DND-41 (cell line): ENCODE results near the gene FAM107B.

ENCODE experiments used
- ATAC-seq: fragments of 200-7000 bp; cut with Tn5 transposase; 3 replicates; pipeline ENCODE4 v1.9.1; 2021; ENCODE audit warnings: low read depth; ENCODE audit not compliant: insufficient read depth
- DNase-seq: peaks from one replicate; pipeline ENCODE4 v3.0.0-alpha.2; 2020
- H2AFZ ChIP-seq: 2 replicates; pipeline ENCODE4 v1.6.0; 2012; ENCODE audit warnings: low read depth, low read length
- H3K27ac ChIP-seq: 2 replicates; pipeline ENCODE4 v1.5.1; 2012; ENCODE audit warnings: low read length, inconsistent platforms
- H3K27me3 ChIP-seq: fragments of 200-600 bp; sonication (generic); 2 replicates; pipeline ENCODE4 v1.6.0; 2012; ENCODE audit warnings: low read length, mild to moderate bottlenecking, inconsistent platforms; ENCODE audit not compliant: insufficient read depth, poor library complexity
- H3K36me3 ChIP-seq: 2 replicates; pipeline ENCODE4 v1.5.1; 2012; ENCODE audit warnings: low read length, inconsistent platforms; ENCODE audit not compliant: insufficient read depth
- H3K4me1 ChIP-seq: 2 replicates; pipeline ENCODE4 v1.5.1; 2012; ENCODE audit warnings: mild to moderate bottlenecking, low read length; ENCODE audit not compliant: insufficient read depth
- H3K4me2 ChIP-seq: 2 replicates; pipeline ENCODE4 v1.6.0; 2012; ENCODE audit warnings: mild to moderate bottlenecking, moderate library complexity, low read length, inconsistent platforms; ENCODE audit not compliant: insufficient read depth
- H3K4me3 ChIP-seq, 2 experiments: fragments of 200-600 bp in 1 of 2; shearing (Covaris generic) in 1 of 2; 2 replicates each; pipeline ENCODE4 v1.5.1; 2012 to 2016; ENCODE audit warnings: inconsistent platforms in 2 of 2, low read length in 2 of 2, mild to moderate bottlenecking in 2 of 2, low read depth in 1 of 2, moderate library complexity in 1 of 2
- H3K79me2 ChIP-seq: 2 replicates; pipeline ENCODE4 v1.6.0; 2012; ENCODE audit warnings: low read length, inconsistent platforms; ENCODE audit not compliant: insufficient read depth
- H3K9ac ChIP-seq: 2 replicates; pipeline ENCODE4 v1.6.0; 2012; ENCODE audit warnings: low read depth, mild to moderate bottlenecking, inconsistent platforms, low read length, moderate library complexity
- H3K9me3 ChIP-seq: 2 replicates; pipeline ENCODE4 v1.5.1; 2012; ENCODE audit warnings: low read length, moderate library complexity, mild to moderate bottlenecking, inconsistent platforms; ENCODE audit not compliant: insufficient read depth, severe bottlenecking
- H4K20me1 ChIP-seq: 2 replicates; pipeline ENCODE4 v1.6.0; 2012; ENCODE audit warnings: low read length; ENCODE audit not compliant: insufficient read depth
- CTCF ChIP-seq: IDR thresholded peaks from 2 replicates; pipeline ENCODE4 v1.5.1; 2012; ENCODE audit warnings: borderline replicate concordance, low read length, moderate library complexity, mild to moderate bottlenecking; ENCODE audit not compliant: poor library complexity, severe bottlenecking; ENCODE audit errors: extremely low read depth
- EZH2 ChIP-seq: IDR thresholded peaks from 3 replicates; pipeline ENCODE4 v1.6.1; 2012; ENCODE audit warnings: borderline replicate concordance, low read depth, mild to moderate bottlenecking, moderate library complexity, low read length, inconsistent platforms; ENCODE audit not compliant: severe bottlenecking

The FAM107B gene

GRCh38 chr10:14547816-14548215 lies 226.9 kb downstream of the FAM107B start:
- Histone ChIP-seq H3K27ac (no peak overlapping the region), H3K4me1 (no peaks in the 10 kb centered on the region), H3K27me3 (peaks cover 3% of the 10 kb centered on the region), H3K9ac (no peak overlapping the region), H3K36me3 (no peaks in the 10 kb centered on the region), H3K79me2 (no peaks in the 10 kb centered on the region), H3K9me3 (no peaks in the 10 kb centered on the region), H2AFZ (no peak overlapping the region), H3K4me2 (no peak overlapping the region), H3K4me3 (no peak overlapping the region), H4K20me1 (no peaks in the 10 kb centered on the region)
- no peak for DNase-seq
- TF ChIP-seq EZH2 (no peak), CTCF (peak; percentile 37)
- ATAC-seq, result no peak; the same call in 2 of the 3 replicates

- no peak overlapping the region for H3K9ac ChIP-seq
- H3K9me3 ChIP-seq, result no peaks in the 10 kb centered on the region
- DNase-seq (no peak), ATAC-seq (no peak)
- TF ChIP-seq CTCF (no peak), EZH2 (no peak)
- peaks cover 3% of the 10 kb centered on the region for H3K27me3 ChIP-seq
- H3K4me3 ChIP-seq, result no peak overlapping the region
- no peaks in the 10 kb centered on the region for H3K4me1 ChIP-seq
- H2AFZ ChIP-seq, result no peak overlapping the region
- H4K20me1 ChIP-seq, result no peaks in the 10 kb centered on the region
- no peaks in the 10 kb centered on the region for H3K79me2 ChIP-seq
- H3K4me2 ChIP-seq, result no peak overlapping the region
- H3K36me3 ChIP-seq, result no peaks in the 10 kb centered on the region
- H3K27ac ChIP-seq, result no peak overlapping the region
Measured at GRCh38 chr10:14545827-14546226, 228.9 kb downstream of the FAM107B start.

GRCh38 chr10:14543904-14544210 lies 230.8 kb downstream of the FAM107B start:
- Histone ChIP-seq H2AFZ (no peak overlapping the region), H3K9ac (no peak overlapping the region), H3K36me3 (no peaks in the 10 kb centered on the region), H3K9me3 (no peaks in the 10 kb centered on the region), H3K4me3 (no peak overlapping the region), H3K27me3 (peaks cover 3% of the 10 kb centered on the region), H3K4me1 (no peaks in the 10 kb centered on the region), H3K79me2 (no peaks in the 10 kb centered on the region), H3K27ac (no peak overlapping the region), H4K20me1 (no peaks in the 10 kb centered on the region), H3K4me2 (no peak overlapping the region)
- ATAC-seq, result no peak
- TF ChIP-seq CTCF (no peak), EZH2 (no peak)
- no peak for DNase-seq
